Hepatocyte (in vitro differentiated cells): ENCODE results near the gene SNCAIP. TPM values are rescaled to one million over a fixed set of nuclear protein-coding genes. Genes with fewer than 3 reads are reported as not detected.

ENCODE experiments used
- DNase-seq: peaks from one replicate; pipeline ENCODE4 v3.0.0-alpha.2; 2016; ENCODE audit warnings: low spot score
- H2AFZ ChIP-seq: fragments of 200-600 bp; sonication (generic); 2 replicates; pipeline ENCODE4 v1.6.0; 2016; ENCODE audit warnings: antibody characterized with exemption, mild to moderate bottlenecking
- H3K27ac ChIP-seq: fragments of 200-600 bp; sonication (generic); 2 replicates; pipeline ENCODE4 v1.5.1; 2016; ENCODE audit warnings: mild to moderate bottlenecking
- H3K27me3 ChIP-seq: fragments of 200-600 bp; sonication (generic); 2 replicates; pipeline ENCODE4 v1.6.1; 2016
- H3K36me3 ChIP-seq: fragments of 200-600 bp; sonication (generic); replicated peaks from 2 replicates; pipeline ENCODE4 v1.5.1; 2016; ENCODE audit warnings: low read depth; ENCODE audit not compliant: insufficient read depth
- H3K4me1 ChIP-seq: fragments of 200-600 bp; sonication (generic); 2 replicates; pipeline ENCODE4 v1.5.1; 2016; ENCODE audit warnings: mild to moderate bottlenecking, moderate library complexity; ENCODE audit not compliant: insufficient read depth
- H3K4me2 ChIP-seq: fragments of 200-600 bp; sonication (generic); 2 replicates; pipeline ENCODE4 v1.6.0; 2016
- H3K4me3 ChIP-seq: fragments of 200-600 bp; sonication (generic); 2 replicates; pipeline ENCODE4 v1.5.1; 2016; ENCODE audit warnings: mild to moderate bottlenecking
- H3K79me2 ChIP-seq: fragments of 200-600 bp; sonication (generic); 2 replicates; pipeline ENCODE4 v1.6.0; 2017; ENCODE audit warnings: mild to moderate bottlenecking
- H3K9me2 ChIP-seq: fragments of 200-600 bp; sonication (generic); replicated peaks from 2 replicates; pipeline ENCODE4 v1.6.0; 2017; ENCODE audit warnings: mild to moderate bottlenecking; ENCODE audit not compliant: insufficient read depth
- H3K9me3 ChIP-seq: fragments of 200-600 bp; sonication (generic); 2 replicates; pipeline ENCODE4 v1.5.1; 2016; ENCODE audit warnings: low read depth, mild to moderate bottlenecking
- H4K20me1 ChIP-seq: fragments of 200-600 bp; sonication (generic); 2 replicates; pipeline ENCODE4 v1.6.0; 2016; ENCODE audit warnings: mild to moderate bottlenecking; ENCODE audit not compliant: insufficient read depth, poor library complexity, severe bottlenecking
- CTCF ChIP-seq: fragments of 200-600 bp; sonication (generic); IDR thresholded peaks from 2 replicates; pipeline ENCODE4 v1.5.1; 2016; ENCODE audit warnings: antibody characterized with exemption, mild to moderate bottlenecking; ENCODE audit not compliant: poor library complexity
- EZH2 ChIP-seq: fragments of 200-600 bp; sonication (generic); IDR thresholded peaks from 2 replicates; pipeline ENCODE4 v1.6.1; 2016; ENCODE audit warnings: antibody characterized with exemption, mild to moderate bottlenecking, borderline replicate concordance
- EZH2phosphoT487 ChIP-seq: fragments of 200-600 bp; sonication (generic); IDR thresholded peaks from one replicate; pipeline ENCODE4 v1.6.1; 2018; ENCODE audit warnings: antibody characterized with exemption, mild to moderate bottlenecking, low read depth, moderate library complexity; ENCODE audit not compliant: unreplicated experiment, severe bottlenecking
- WGBS: methylation state at CpG from one replicate; pipeline ENCODE4 v1.1.6; 2016; ENCODE audit warnings: low lambda C conversion rate; ENCODE audit errors: missing lambda C conversion rate; 5-methylcytosine and 5-hydroxymethylcytosine counted together
- polyA plus RNA-seq: library from polyadenylated mRNA; unstranded; fragments of >200 nt; fragmentation: Nextera tagmentation; extraction: Ambion mirVana; gene quantifications from 2 replicates; pipeline ENCODE4 v1.2.1, GENCODE V29; 2016
- total RNA-seq: library from RNA; depleted of rRNA; stranded (reverse); fragments of >200 nt; gene quantifications from 2 replicates; pipeline ENCODE4 v1.2.3, GENCODE V29; 2014

SNCAIP gene
- total and polyA plus RNA-seq, 2 experiments from 2014 or later: 7.1 to 19.1 TPM

DNA sequence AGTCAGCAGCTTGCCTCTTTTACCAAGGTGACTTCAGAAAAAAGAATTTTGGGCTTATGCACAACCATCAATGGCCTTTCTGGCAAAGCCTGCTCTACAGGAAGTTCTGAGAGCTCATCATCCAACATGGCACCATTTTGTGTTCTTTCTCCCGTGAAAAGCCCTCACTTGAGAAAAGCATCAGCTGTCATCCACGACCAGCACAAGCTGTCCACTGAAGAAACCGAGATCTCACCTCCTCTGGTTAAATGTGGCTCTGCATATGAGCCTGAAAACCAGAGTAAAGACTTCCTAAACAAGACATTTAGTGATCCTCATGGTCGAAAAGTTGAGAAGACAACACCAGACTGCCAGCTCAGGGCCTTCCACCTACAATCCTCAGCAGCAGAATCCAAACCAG, 111.2 kb downstream of the SNCAIP start:
- Histone ChIP-seq H3K9me3 (no peaks in the 10 kb centered on the region), H3K4me1 (no peaks in the 10 kb centered on the region), H3K4me3 (no peak overlapping the region), H3K79me2 (no peaks in the 10 kb centered on the region), H3K4me2 (no peak overlapping the region), H3K27ac (no peak overlapping the region), H3K36me3 (no peaks in the 10 kb centered on the region), H3K9me2 (no peaks in the 10 kb centered on the region), H4K20me1 (no peaks in the 10 kb centered on the region), H3K27me3 (no peaks in the 10 kb centered on the region), H2AFZ (no peak overlapping the region)
- 92% methylated on average over 4 of the region's 4 CpGs for WGBS
- TF ChIP-seq EZH2phosphoT487: no peak
- DNase-seq: no peak

DNA sequence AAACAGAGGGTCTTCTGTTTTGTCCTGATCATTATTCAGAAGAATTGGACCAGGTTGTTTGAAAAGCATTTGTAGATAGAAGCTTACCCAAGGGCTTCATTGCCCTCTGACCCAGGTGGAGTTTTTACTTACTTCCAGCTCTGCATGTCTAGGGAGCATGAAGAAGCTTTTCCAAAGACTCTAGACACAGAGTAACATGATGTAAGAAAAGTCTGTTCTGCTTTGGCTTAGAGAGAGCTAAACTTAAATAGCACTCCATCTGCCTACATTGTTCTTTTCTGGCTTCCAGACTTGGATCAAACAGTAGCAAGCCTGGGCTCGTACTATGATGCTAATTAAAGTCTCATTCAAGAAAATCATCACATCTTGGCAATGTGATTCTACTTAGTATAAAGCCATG, 112.1 kb downstream of the SNCAIP start:
- H3K4me3 ChIP-seq: no peak overlapping the region
- no peak overlapping the region for H3K27ac ChIP-seq
- no peaks in the 10 kb centered on the region for H3K36me3 ChIP-seq
- WGBS: 83% methylated on average over 1 of the region's 1 CpG
- no peaks in the 10 kb centered on the region for H4K20me1 ChIP-seq
- no peak for DNase-seq
- H3K9me2 ChIP-seq: no peaks in the 10 kb centered on the region
- no peaks in the 10 kb centered on the region for H3K9me3 ChIP-seq
- TF ChIP-seq EZH2 (no peak), EZH2phosphoT487 (no peak), CTCF (no peak)
- no peak overlapping the region for H3K4me2 ChIP-seq
- H3K79me2 ChIP-seq: no peaks in the 10 kb centered on the region
- H3K4me1 ChIP-seq: no peaks in the 10 kb centered on the region
- no peaks in the 10 kb centered on the region for H3K27me3 ChIP-seq
- H2AFZ ChIP-seq: no peak overlapping the region

GRCh38 chr5:122426301-122426700, 114.3 kb downstream of the SNCAIP start:
- no peak for DNase-seq
- Histone ChIP-seq H3K79me2 (no peaks in the 10 kb centered on the region), H3K36me3 (no peaks in the 10 kb centered on the region), H3K4me2 (no peak overlapping the region), H4K20me1 (no peaks in the 10 kb centered on the region), H3K4me3 (no peak overlapping the region), H3K27ac (no peak overlapping the region), H3K9me3 (no peaks in the 10 kb centered on the region), H3K4me1 (no peaks in the 10 kb centered on the region), H3K9me2 (no peaks in the 10 kb centered on the region), H3K27me3 (no peaks in the 10 kb centered on the region), H2AFZ (no peak overlapping the region)
- TF ChIP-seq CTCF (no peak), EZH2phosphoT487 (no peak), EZH2 (no peak)
- 82% methylated on average over 3 of the region's 3 CpGs for WGBS

DNA sequence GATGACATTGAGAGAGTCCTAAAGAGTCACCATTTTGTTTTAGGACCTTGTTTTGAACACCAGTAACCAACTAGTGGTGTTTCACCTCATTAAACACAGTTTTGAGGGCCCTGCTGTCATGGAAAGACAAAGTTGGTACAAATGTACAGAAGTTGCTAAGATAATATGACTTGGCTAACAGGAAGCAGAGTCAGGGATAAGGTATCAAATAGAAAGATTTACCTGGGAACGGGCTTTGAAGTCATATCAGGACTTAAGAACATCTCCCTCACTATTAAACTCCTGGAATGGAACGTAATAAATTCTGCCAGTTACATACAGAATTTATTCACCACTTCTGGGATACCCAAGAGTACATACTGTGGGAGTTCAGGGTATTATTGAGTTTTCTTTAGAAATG, 115.6 kb downstream of the SNCAIP start:
- Histone ChIP-seq H3K9me3 (no peaks in the 10 kb centered on the region), H3K36me3 (no peaks in the 10 kb centered on the region), H3K4me2 (no peak overlapping the region), H4K20me1 (no peaks in the 10 kb centered on the region), H3K4me1 (no peaks in the 10 kb centered on the region), H3K79me2 (no peaks in the 10 kb centered on the region), H3K4me3 (no peak overlapping the region), H3K9me2 (no peaks in the 10 kb centered on the region), H2AFZ (no peak overlapping the region), H3K27me3 (no peaks in the 10 kb centered on the region), H3K27ac (no peak overlapping the region)
- no peak for DNase-seq
- no peak for TF ChIP-seq CTCF
- no peak for TF ChIP-seq EZH2
- TF ChIP-seq EZH2phosphoT487: no peak
- WGBS: 96% methylated on average over 2 of the region's 2 CpGs
